CD4-positive, alpha-beta T cell treated with Interleukin-6 at 100 ng/mL for 8 hours (primary cell): ENCODE data around the gene RTN4.

Experiments
- DNase-seq: peaks from one replicate; pipeline ENCODE4 v3.0.0-alpha.2; 2020; ENCODE audit warnings: mixed read lengths, low spot score

The RTN4 gene

DNA sequence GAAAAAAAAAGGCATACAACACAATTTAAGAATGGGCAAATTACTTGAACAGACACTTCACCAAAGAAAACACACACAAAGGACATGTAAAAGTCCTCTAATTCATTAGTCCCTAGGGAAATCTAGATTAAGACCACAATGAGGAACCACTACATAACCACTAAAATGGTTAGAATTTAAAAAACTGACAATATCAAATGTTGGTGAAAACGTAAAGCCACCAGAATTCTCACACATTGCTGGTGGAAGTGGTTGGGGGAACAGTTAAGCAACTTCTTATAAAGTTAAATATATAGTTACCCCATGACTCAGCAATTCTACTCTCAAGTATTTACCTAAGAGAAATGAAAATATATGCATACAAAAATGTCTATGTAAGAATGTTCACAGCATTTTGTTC, 11.8 kb downstream of the RTN4 start:
- no peak for DNase-seq

DNA sequence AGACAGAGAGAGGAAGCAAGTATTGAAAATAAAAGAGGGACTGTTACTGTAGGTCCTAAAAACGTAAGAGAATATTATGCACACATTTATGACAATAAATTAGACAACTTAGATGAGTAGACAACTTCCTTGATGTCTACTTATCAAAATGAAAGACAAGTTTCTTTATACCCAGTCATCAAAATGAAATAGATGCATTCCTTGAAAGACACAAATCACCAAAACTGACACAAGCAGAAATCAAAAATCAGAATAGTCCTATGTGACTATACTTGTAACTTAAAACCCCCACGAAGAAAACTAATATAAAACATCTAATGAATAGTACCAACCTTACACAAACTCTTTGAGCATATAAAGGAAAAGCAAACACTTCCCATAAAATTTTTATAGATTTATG, 14.5 kb downstream of the RTN4 start:
- DNase-seq = no peak

DNA sequence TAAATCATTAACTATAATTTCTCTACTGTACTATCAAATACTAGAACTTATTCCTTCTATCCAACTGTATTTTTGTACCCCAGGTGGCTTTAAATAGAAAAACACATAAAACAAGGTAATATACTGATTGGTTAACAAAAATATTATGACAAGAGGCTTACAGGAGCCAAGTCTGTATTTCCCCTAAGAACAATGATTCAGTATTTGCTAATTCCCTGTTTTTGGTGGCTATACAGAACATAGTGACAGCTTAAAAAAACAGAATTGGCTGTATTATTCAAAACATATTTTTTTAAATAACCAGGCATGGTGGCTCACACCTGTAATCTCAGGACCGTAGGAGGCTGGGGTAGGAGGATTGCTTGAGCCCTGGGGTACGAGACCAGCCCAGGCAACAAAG, 16.3 kb downstream of the RTN4 start:
- DNase-seq = no peak

DNA sequence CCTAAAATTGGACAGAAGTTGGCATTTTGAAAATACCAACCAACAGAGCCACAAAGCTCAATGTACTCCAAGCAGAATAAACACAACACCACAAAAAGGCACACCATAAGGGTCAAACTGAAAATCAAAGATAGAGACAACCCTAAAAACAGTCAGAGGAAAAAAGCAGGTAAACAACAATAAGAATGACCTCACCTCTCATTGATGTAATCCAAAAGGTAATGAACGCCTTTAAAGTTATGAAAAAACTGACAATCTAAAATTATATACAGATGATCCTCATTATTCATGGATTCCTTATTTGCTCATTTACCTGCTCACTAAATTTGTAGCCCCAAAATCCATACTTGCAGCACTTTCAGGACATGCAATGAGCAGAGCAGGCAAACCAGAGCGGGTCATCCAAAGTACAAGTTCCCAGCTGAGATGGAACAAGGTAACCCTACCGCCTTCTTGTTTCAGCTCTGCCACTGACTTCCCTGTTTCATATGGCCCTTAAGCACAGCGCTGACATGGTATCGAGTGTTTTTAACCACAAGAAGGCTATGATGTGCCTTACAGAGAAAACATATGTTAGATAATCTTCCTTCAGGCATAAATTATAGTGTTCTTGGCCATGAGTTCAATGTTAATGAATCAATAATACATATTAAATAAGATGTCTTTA, 17.0 kb downstream of the RTN4 start:
- peak; percentile 14 for DNase-seq

DNA sequence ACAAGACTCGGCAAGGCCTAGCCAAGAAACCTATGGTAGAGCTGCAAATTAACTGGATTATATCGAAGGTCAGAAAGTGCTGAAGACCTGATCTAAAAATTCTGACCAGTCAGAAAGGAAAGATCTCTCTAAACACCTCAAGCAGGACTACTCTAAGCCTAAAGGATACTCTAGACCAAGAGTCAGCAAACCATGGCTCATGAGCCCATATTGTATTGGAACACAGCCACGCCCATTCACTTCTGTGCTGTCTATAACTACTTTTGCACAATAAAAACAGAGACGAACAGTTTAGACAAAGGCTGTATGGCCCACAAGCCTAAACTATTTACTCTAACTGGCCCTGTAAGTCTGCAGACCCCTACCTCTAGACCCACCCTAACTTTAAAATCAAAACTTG, 18.7 kb downstream of the RTN4 start:
- no peak for DNase-seq

DNA sequence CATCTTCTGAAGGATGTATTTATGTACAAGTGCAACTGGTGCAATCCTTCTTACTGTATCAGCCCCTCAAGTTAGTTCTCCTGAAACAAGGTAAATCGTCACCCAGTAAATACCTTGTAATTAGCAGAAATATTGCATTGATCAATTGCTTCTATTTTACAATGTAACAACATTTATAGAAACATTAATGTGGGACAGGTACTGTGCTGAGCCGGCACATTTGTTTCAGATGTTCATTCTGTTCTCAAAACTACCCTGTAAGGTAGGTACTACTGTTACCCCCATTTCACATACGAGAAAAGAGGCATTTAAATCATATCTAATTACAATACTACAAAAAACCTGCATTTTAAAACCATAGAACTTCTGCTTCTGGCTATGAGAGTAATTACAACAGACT, 19.5 kb downstream of the RTN4 start:
- DNase-seq = no peak

DNA sequence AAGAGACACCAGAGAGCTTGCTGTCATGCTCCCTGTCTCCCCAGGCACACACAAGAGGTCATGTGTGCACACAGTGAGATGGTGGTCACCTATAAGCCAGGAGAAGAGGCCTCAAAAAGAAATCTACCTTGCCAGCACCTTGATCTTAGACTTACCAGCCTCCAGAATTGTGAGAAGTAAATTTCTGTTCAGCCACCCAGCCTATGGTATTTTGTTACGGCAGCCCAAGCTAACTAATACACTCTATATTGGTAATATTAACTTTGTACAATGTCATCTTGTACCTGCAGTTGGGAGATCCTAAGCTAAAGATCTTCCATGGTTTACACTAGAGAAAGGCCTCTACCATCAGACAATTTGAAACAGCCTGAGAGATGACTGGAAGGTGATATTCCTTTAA, 21.2 kb downstream of the RTN4 start:
- no peak for DNase-seq

DNA sequence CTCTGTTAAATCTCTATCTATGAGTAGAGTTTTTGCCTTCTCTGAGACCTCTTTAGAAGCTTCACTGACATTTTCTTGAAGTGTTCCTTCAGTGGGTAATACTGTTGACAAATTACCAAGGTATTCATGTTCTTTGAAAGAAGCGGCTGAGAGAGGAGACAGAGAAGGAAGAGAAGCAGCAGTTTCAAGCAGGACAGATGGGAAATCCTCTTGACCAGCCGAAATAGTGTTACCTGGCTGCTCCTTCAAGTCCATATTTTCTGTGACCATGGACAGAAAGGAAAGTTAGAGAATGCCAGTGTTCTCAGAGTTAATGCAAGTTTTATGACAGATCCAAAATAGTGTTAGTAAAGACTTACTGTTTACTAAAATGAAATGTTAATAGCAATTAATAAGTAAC, 23.0 kb downstream of the RTN4 start:
- no peak for DNase-seq

DNA sequence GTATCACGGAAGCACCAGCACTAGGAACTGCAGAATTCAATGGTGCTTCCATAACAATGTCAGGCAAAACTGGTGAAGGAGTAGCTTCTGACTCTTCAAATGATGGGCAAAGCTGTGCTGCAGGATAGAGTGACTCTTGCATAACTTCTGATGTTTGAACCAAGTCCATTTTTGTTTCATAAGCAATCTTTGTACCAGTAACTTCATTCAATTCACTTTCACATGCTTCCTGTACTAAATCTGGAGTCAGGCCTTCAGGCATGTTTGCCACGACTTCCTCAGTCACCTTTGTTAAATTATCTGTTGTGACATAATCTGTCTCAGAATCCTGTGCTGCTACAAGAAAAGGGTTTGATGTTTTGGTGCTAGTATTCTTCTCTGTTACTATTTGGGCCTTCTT, 24.0 kb downstream of the RTN4 start:
- no peak for DNase-seq

DNA sequence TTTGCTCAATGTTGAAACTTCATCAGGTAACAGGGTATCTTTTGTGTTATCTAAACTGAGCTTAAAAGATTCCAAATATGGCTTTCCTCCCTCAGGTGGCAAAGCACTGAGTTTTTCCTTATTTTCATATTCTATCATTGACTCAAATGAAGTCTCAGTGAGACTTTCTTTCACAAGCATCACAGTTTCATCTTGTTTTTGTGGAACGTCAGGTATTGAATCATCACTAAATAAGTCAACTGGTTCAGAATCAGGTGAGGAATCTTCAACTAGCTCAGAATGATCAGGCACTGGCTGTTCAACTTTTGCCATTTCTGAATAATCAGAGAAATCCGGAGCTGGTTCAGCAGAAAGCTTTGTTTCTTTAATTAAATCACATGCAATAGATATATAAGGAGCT, 24.6 kb downstream of the RTN4 start:
- DNase-seq = no peak

DNA sequence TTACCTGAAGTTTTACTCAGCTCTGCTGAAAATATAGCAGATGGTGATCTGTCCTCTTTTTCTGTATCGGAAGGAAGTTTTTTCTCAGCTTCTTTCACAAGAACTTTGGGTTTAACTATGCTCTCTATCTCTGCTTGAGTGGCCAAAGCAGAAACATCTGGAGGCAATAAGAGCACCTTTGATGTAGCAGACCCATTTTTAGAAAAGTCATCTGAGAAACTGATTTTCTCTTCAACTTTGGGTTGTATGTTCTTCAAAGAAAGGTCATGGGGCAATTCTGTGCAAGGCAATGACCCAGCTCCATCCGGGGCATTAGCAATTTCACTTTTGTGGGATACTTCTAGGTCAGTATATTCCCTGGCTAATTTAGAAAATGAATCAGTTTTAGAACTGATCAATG, 25.2 kb downstream of the RTN4 start:
- no peak for DNase-seq

DNA sequence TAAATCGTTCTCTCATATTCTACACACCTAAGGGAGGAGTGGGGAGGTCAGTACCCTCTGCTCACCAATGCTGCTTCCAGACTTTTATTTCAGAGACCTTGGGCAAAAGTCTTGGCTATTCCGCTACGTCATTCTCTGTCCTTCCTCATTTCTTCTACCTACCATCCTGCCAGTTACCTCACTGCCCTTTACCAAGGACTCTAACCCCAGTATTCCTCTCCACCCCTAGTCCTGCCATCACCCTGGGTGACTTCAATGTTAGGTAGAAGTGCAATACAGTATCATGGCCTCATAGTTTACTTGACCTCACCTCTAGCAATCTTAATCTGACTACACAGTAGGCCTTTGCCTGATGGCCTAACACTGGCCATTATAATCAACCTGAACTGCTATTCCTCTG, 27.8 kb downstream of the RTN4 start:
- no peak for DNase-seq

DNA sequence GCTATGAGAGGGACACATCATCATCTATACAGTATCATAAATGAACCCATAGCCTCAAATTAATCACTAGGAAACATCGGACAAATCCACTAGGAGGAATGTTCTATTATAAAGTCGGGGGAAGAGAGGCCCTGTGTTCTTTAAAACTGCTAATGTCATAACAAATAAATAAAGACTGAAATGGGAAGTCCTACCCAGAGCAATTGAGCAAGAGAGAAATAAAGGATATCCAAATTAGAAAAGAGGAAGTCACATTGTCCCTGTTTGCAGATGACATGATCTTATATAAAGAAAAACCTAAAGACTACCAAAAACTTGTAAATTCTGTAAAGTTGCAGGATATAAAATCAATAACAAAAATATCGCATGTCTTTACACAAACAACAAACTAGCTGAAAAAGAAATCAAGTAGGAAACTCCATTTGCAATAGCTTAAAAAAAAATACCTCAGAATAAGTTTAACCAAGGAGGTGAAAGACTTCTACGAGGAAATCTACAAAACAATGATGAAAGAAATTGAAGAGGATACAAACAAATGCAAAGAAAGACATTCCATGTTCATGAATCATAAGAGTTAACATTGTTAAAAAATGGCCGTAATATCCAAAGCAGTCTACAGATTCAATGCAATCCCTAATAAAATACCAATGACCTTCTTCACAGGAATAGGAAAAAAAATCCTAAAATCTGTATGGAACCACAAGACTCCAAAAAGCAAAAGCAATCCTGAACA, 30.6 kb downstream of the RTN4 start:
- no peak for DNase-seq

DNA sequence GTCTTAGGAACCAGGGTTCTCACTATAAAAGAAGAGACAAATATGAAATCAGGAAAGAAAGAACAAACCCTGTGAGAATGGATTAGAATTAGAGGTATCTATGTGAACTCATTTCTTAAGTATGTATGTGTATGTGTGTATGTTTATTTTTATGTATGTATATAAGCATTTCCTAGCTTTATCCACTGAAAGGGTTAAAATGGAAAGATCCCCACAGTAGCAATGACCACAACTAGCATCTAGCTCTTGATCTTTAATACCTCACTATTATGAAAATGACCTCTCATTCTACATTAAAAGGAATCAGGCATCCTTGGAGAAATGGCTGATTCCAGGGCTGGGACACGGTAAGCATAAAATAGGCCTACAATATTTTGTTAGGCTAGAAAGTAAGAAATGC, 31.6 kb downstream of the RTN4 start:
- no peak for DNase-seq

DNA sequence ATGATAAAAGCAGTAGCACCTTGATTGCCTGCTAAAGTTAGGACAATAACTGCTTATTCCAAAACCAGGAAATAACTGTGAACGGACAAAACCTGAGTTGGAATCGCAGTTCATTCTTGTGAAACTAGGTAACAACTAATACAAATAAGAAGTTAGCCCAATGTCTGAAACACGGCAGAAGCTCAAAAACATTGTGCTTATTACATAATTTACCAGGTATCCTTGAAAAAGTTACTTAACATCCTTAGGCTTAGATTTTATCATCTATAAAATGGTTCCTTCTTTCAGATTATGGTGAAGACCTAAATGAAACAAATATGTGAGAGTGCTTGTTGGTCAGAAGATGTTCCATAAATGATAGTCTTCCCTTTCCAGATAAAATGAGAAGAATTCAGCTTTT, 32.4 kb downstream of the RTN4 start:
- no peak for DNase-seq

DNA sequence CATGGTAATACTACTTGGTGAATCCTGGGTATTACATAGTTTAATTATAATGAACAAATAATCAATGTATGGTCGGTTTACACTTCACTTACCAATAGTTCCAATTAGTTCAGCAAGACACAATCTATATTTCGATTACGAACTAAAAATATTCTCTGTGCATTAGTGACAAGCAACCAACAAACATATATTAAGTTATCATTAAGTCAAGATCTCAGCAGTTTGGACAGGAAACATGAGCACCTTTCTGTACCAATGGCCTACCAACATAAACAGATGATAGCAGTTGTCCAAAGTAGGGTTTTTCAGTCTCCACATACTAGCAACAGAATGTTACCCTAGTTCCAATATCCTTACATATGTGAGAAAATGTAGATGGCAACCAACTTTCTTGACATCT, 32.8 kb downstream of the RTN4 start:
- no peak for DNase-seq

DNA sequence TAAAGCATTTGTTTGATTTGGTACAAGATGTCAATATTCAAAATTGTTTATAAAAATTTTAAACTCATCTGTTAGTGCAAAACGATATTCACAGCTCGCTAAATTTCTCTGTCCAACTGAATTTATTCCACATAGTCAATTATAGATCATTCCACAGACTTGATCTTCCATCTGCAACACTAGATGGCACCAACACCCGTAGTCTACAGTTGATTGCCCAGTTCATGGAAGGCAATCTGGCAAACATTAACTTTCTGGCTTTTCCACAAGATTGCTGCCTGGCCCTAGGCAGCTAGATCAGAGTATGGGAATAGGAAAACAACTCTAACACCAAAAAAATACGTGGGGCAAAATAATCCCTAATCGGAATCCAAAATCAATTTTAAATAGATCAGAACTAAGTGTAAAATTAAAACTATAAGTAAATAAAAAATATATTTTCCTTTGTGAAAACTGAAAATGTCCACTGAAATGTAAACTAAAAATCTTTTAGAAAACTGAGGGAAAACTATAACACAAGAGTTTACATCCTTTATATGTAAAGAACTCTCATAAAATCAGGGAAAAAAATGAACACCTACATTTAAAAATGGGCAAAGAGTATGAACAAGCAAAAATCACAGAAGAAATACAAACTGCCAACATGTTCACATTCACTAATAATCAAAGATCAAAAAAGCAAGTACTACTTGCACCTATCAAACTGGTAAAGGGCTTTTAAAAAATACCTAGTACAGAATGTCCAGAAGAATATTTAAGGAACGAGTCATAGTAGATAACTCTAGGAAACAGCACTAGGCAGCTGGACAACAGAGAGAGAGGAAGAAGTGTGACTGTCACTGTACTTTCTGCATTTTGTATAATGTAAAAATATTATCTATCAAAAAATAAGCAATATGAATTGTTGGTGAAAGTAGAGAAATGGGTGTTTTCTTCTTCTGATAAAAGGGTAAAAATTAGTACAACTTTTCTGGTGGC, 35.0 kb downstream of the RTN4 start:
- DNase-seq = peak; percentile 40

DNA sequence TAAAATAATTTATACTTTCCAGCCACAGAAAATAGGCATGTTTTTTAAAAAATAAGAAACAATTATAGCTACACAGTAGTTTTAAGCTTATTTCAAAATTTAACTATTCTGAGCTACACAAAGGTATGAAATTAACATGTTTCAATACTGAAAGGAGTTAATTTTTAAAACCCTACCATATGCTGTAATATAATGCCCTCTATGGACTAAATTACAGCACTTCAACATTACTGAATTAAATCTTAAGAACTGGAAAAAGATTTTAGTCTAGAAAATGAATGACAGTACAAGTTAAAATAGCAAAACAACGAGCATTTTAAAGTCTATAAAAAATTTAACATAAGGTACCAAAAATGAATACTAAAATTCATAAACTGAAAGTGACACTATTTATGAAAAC, 36.3 kb downstream of the RTN4 start:
- no peak for DNase-seq

DNA sequence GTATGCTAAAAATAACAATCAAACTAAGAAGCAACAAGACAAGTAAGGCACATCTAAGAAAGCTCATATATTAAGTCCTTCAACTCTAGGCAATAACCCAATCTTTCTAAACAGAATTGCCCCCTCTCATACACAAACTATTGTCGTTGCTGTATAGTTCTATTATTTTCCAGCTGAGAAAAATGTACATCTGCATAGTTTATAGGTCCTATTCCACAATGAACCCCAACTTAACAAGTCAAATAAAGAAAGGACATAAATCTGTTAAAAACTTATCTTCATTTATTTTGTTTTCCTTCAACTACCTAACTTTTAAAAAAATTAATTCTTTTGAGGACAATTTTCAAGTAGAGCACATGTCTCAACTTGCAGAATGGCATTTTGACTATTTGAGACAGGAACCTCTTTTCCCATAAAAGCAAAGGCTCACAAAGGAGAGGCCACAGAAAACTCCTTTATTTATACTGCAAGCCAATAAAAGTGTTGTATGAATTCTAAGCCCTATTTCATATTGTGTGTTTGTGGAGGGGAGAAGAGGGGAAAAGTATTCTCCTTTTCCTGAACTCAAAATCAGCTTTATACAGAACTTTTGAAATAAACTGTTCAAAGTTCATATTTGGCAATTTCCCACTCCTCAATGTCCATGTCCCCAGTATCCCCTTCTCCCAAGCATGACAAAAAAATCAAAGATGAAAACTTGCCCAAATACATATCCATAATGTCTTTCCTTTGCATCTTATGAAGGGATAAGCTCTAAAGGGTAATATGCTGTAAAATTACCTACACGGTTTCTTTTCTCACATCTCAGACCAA, 37.4 kb downstream of the RTN4 start:
- DNase-seq = no peak

DNA sequence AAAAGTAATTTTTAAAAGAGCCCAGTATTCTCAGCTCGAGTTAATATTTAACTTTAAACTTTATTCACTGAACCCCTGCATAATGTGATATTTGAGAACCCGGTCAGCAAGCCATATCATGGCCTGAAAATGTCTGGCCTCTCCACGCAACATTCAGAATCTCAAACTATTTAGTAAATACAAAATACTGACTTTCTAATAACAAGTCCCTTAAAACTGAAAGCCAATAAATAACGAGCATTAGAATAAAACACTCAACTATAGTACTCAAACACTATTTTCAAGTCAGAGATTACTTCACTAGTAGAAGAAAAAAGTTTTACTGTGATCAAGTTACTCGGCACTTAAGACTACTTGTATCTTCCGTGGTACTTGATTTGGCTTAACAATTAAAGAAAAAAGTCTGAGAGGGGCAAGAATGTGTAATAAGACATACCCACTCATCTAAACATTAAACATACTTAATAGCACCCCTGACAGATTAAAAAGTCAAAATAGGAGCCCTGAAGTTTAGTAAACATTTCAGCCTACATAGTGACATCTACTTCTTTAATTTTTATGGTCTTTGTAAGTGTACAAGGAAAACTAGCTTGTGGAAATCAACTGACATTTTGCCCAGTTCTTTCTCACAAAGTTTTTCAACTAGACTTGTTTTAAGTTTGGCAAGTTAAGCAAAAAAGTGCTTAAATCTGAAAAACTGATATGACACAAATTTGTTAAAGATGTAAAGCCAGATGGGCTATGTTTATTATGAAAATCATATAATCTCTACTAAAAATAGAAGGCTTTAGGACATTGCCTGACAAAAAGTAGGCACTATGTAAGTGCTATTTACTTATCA, 38.2 kb downstream of the RTN4 start:
- DNase-seq = no peak

DNA sequence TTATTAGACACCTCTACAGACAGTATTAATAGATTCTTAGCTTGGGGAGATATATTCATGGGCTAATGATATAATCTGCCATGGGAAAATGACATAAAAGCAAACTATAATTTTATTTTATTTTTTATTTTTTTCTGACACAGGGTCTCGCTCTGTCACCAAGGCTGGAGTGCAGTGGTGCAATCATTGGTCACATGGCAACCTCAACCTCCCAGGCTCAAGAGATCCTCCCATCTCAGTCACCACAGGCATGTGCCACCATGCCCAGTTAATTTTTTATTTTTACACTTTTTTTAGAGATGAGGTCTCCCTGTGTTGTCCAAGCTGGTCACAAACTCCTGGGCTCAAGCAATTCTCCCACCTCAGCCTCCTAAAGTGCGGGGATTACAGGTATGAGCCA, 39.3 kb downstream of the RTN4 start:
- DNase-seq = no peak
